Measurements from ENCODE around the gene SHTN1.

SHTN1 gene, protein sequence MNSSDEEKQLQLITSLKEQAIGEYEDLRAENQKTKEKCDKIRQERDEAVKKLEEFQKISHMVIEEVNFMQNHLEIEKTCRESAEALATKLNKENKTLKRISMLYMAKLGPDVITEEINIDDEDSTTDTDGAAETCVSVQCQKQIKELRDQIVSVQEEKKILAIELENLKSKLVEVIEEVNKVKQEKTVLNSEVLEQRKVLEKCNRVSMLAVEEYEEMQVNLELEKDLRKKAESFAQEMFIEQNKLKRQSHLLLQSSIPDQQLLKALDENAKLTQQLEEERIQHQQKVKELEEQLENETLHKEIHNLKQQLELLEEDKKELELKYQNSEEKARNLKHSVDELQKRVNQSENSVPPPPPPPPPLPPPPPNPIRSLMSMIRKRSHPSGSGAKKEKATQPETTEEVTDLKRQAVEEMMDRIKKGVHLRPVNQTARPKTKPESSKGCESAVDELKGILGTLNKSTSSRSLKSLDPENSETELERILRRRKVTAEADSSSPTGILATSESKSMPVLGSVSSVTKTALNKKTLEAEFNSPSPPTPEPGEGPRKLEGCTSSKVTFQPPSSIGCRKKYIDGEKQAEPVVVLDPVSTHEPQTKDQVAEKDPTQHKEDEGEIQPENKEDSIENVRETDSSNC

DNA sequence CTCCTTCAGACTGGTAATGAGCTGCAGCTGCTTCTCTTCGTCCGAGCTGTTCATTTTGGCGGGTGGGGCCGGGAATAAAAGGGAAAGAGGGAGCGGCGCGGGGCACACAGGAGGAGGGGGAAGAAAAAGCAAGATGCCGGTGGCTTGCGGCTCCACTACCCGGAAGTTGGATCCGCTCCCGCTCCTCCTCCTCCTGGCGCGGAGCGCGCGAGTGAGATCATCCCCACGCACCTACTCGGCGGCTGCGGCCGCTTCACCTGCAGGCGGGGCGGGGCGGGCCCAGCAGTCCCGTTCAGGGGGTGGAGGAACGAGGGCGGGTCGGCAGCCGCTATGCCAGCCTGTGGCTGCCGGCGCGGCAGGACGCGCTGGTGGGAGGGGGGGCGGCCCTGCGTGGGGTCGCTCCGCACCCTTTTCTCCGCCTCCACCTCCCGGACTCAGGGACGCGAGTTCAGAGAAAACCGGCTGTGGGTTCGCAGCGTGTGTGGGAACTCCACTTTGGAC lies at the start of gene SHTN1:
TSS of gene SHTN1 (minus strand) at position 162 of the 501 bp plus-strand sequence. CDS start at position 54, 108 bp downstream.
- DNase-seq (ENCODE audit: low spot score), result peak; percentile 70

DNA sequence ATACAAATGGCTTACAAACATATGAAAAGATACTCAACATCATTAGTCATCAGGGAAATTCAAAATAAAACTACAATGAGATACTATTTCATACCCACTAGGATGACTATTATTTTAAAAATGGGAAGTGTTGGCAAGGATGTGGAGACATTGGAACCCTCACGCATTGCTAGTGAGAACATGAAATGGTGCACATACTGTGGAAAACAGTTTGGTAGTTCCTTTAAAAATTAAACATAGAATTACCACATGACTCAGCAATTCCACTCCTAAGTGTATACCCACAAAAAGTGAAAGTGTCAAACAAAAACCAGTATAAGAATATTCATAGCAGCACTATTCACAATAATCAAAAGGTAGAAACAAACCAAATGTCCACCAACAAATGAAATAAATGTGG lies 48.5 kb upstream of the SHTN1 start:
- no peak for DNase-seq (ENCODE audit: low spot score)

DNA sequence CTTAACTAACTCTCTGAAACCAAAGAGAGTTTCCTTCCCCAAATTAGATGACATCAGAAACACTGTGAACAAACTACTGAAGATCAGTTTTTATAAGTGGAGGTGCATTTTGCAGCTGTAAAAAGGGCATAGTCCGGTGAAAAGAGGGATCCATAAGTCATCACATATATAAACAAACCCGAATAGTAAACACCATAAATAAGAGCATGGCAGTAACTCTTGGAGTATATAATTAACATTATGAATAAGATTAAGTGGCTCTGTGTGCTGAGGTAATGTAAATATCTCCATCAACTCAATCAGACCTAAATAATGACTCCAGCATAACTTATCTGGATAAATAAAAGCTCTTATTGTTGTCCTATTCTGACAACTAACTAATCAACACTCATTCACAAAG lies 43.0 kb upstream of the SHTN1 start:
- DNase-seq (ENCODE audit: low spot score), result no peak

DNA sequence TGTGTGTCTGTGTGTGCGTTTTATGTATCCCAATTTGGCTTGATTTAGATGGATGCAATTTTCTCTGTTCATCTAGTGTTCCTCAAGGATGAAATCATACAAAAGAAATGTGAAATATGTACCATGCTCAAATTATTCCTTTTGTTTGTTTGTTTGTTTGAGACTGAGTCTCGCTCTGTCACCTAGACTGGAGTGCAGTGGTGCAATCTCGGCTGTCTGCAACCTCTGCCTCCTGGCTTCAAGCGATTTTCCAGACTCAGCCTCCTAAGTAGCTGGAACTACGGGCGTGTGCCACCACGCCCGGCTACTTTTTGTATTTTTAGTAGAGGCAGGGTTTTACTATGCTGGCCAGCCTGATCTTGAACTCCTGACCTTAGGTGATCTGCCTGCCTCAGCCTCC lies 11.3 kb upstream of the SHTN1 start:
- no peak for DNase-seq (ENCODE audit: low spot score)

DNA sequence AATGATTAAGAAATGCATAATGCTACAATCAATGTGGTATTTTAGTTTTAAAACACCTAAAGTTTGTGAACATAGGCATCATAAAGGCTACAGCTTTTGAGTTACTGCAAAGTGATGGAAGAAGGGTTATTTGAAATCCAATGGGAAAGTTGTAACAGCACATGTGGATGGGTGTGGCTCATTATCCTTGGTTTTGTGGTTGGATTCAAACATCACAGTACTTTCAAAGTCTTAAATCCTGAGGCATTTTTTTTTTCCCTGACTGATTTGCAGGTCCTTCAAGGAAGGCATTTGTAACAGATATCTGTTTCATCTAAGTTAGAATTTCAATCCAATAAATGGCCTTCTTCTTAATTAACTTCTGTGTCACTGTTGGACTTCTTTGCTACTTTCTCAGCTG lies 9.8 kb upstream of the SHTN1 start:
- no peak for DNase-seq (ENCODE audit: low spot score)

DNA sequence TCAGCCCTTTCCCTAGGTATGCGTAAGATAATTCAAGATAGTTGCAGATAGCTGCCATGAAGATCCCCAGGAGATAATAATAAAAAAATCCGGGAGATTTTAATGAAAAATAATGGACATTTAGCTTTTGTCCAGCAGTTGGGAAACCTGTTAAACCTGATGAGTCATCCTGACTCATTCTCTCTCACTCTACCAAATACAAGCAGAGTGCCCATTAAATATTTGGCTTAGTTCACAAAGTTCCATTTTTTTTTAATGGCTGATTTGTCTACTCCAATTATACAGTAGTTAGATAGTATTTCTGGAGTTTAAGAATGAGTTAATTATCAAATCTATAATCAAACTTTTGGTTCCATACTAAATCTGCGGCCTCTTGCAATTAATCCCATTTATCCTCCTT lies 2.1 kb upstream of the SHTN1 start:
- no peak for DNase-seq (ENCODE audit: low spot score)

DNA sequence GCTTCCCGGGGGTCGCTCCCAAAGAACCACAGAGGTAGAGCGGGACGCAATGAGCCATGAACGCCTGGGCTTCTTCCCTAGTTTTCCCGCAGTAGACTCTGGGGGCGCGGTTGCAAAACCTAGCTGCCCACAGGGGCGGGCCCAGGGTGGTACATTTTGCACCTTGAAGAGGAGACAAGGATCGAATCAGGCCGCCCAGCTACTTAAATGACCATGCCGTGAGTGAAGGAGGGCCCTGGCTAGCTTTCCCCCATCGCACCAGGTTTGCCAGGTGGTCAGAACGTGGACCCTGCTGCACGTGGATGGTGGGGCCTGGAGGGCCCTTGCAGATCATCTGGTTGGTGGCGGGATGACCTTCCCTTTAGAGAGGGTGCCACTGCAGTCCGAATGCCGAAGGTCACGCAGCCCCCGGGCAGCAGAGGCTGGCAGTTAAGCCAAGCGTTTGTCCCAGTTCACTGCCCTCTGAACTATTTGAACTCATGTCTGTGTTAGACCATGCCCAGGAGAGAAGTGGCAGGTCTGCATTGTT lies 604 bp upstream of the SHTN1 start:
- DNase-seq (ENCODE audit: low spot score), result no peak

DNA sequence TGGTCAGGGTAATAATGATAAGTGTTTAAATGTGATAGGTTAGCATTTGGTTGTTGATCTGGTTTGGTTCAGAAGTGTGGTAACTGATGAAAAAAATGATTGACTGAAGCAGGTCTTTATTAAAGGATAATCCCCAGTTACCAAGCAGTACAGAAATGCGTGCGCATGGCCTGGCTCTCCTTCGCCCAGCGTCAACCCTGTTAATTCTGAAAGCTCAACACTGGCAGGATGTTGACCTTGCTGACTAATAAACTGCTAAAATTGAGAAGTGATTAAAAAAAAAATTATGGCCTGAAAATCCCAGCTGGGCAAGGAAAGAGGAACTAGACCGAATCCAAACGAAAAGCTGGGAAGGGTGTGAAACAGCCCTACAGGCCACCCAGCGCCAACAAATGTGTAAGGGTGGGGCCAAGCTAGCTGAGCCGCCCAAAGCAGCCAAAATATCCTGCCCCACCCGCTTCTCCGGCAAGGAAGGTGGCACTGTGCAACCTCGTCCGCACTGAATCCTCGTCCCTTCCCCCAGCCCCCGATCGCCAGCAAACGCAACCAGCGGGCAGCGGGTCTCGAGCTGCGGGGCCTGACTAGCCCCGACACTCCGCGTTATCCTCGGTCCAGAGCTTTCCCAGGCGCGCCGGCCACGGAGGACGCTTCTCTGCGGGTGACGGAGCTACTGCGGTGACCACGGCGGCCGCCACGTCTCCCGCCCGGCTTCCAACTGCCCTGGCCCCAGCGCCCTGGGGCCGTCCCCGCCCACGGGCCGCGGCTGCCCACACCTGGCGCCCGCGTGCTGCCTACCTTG lies 561 bp downstream of the SHTN1 start:
- DNase-seq (ENCODE audit: low spot score), result peak; percentile 54

DNA sequence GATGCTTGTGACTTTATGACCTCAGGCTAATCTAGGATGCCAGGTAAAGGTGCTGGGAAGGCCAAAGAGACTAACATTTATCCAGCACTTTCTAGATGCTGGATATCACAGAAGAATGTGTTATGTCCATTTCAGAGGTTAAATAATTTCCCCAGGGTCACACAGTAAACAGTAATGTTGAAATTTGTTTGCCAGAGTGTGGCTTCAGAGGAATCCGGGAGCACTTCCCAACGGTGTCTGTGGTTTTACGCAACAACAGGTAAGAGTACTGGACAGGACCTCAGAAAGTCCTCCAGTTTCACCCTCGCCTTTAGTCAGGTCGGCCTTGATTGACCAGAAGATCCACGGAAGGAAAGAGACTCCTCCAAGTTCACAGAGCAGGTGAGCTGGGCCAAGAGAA lies 1.7 kb downstream of the SHTN1 start:
- DNase-seq (ENCODE audit: low spot score), result no peak

DNA sequence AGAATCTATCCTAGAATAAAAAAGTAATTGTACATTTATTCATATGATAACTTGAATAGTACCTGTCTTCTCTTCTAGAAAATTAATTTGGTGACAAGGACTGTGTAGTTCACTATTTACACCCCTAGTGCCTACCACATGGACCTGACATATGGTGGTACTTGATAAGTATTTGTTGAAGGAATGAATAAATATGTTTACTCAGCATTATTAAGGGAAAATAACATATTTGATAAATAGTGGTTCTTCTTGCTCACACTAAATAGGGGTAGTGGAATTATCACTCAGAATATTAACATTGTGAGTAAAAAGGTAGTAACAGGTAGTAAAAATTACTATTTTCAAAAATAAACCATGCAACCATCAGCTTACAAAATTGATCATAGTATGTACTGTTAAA lies 2.8 kb downstream of the SHTN1 start:
- DNase-seq (ENCODE audit: low spot score), result no peak

DNA sequence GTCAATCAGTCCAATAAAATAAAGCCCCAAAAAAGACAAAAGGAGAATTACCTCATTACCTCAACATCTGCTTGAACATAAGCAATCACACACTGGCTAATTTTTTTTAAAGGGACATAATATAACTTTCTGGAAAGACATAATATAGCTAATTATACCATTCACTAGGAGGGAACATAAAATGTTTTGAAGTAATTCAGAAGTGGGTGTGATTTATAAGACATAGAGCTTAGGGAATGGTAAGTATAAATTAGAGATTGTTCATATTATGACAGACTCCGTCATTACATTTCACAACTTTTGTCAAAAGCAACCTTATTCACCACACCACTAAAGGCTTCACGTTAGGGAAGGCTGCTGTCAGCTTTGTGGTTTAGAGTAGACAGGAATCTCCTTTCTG lies 3.8 kb downstream of the SHTN1 start:
- DNase-seq (ENCODE audit: low spot score), result no peak

DNA sequence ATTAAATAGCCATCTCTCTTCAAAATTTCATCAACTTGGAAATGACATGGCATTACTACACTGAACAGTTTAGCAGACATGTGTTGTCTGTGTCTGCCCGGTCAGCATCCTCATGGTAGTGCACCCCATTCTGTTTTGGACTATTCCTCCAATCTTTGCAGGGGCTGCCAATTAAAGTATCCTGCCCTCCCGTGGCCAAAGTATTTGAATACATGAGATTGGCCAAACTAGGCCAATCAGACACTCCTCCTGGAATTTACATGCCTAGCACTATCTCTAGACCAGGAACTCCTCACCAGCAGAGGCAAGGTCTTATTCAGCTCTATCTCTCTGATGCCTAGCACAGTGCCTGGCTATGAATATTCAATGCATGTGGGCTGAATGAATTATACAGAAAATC lies 4.4 kb downstream of the SHTN1 start:
- DNase-seq (ENCODE audit: low spot score), result no peak

DNA sequence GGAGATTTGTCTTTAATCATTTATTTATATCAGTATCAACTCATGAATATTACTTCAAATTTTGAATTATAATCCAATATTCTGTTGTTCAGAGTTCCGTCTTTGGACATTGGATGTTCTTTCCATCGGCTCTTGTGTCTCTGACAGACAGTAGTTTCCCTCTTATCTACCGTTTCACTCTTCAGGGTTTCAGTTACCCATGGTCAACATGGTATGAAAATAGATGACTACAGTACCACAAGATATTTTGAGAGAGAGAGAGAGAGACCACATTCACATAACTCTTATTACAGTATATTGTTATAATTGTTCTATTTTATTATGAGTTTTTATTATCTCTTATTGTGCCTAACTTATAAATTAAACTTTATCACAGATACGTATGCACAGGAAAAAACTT lies 6.8 kb downstream of the SHTN1 start:
- no peak for DNase-seq (ENCODE audit: low spot score)

DNA sequence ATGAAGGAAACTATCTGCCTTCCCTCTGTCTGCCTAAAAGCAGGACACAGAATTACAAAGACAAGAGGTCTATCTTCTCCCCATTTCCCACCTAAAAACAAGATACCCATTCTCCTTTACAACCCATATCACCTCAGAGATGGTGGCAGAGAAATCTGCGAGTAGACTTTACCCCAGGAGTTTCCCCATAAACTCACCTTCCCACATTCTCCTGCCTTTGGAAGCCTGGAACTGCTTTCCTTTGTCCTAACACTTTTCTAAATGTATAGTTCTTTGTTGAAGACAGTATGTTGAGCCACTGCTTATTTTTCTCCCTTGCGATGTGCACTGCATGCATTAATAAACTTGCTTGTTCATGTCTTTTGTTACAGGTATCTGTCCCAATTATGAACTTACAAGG lies 8.0 kb downstream of the SHTN1 start:
- no peak for DNase-seq (ENCODE audit: low spot score)

DNA sequence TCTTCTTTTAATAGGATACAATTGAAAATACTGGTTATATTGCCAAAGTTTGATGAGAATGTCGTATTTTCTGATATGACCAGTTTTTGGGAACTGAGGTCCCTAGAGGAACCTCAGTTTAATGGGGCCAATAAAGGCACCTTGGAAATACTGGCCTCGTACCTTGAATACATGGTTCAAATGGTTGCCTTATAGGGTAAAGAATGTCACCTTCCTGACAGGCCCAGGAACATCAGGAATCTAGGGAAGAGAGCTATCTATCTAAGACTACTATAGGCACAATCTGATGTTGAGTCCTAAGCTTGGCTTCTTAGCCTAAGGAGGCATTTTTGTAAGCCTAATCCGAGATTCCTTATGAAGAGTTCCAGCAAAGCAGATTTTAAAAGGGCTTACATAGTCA lies 9.3 kb downstream of the SHTN1 start:
- no peak for DNase-seq (ENCODE audit: low spot score)

DNA sequence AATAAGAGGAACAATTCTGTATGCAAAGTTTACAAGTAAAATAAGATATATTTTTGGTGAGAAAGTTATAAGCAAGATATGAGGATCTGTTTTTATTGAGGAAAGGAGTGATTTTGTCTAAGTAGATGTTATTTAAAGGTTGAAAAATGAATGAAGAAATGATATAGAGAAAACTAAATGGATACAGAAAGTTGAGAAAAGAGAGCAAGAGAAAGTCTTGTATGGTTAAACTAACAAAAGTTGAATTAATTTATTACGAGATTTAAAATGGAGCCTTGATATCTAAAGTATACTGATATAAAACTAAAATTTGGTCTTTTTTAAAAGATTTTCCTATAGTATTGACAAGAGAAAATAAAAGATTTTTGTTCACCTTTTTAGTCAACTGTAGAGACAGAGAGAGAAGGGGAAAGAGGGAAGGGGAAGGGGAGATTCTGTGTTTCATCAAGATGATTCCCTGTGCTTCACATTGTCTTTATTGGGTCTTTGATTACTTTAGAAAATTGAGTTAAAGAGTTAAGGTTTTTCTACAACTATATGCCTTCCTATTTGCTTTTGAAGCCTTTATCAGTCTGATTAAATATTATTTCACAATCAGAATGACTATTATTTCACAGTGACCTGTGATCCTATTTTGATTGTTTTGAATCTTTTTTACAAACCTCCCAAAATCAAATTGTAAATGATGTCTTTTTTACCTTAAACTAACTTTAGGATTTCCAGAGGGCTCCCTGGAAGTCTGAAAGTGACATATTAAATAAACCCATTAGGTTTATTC lies 10.7 kb downstream of the SHTN1 start:
- no peak for DNase-seq (ENCODE audit: low spot score)

DNA sequence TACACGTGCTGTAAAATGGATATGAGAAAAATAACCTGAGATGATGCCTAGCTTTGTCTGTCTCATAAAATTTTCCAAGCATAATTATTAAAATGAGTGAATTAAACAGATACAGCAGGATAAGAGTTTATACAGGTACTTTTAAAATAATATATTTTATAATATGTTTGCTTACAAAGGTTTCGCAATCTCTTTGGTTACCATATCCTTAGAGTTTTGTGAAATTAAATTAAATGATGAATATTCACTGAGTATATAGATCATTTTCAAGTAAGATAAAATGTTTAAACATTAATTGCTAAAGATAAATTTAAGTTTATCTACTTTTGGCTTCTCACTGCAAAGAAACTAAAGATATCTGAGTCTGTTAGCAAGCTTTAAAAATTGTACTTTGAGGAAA lies 11.4 kb downstream of the SHTN1 start:
- no peak for DNase-seq (ENCODE audit: low spot score)

DNA sequence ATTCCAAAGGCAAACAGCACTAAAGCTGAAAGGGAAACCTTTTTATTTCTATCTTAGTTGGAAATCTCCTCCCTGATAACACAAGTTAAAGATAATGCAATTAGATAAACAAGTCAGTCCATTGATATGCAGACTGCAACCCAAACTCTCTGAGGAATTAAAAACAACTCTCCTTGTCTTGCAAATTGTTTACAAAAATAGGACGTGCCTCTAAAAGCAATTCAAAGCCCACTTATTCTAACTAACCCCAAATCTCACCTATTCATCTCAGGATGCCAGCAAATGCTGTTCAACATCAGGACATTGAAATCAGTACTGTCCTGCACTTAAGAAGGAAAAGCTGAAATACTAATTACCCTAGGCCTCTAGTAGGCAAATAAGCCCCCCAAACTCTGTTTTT lies 12.8 kb downstream of the SHTN1 start:
- no peak for DNase-seq (ENCODE audit: low spot score)

DNA sequence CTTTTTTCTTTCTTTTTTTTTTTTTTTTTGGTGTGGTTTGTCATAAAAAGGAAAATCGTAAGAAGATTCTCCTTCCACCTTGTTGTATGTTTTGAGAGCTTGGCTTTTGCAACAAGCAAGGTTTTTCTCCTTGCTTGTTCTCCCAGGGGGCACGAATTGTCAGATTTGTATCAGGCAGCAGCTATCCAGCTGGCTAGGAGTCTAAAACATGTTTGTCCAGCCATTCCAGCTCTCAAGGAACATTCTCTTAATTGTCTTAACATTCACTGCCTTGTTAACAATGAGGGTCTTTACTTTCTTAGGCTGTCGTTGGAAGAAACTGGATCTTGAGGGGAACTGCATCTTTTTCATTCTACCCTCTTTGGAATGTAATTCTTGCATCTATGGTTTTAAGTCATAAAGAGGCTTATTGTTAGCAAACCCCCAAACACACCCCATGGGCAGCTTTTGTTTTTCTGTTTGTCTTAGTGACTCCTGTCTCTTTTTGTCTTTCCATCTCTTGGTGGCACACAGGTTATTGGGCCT lies 14.6 kb downstream of the SHTN1 start:
- no peak for DNase-seq (ENCODE audit: low spot score)

DNA sequence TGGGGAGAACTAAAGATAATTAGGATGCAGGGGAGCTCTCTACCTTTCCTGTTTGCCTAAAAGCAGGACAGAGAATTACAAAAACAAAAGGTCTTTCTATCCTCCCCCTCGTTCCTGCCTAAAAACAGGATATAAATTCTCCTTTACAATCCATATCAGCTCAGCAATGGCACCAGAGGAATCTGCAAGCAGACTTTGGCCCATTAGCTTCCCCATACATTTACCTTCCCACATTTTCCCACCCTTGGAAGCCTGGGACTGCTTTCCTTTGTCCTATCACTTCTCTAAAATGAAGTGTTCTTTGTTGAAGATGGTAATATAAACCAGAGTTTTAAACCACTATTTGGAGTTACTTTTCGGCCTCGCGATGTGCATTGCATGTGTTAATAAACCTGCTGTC lies 15.5 kb downstream of the SHTN1 start:
- no peak for DNase-seq (ENCODE audit: low spot score)

DNA sequence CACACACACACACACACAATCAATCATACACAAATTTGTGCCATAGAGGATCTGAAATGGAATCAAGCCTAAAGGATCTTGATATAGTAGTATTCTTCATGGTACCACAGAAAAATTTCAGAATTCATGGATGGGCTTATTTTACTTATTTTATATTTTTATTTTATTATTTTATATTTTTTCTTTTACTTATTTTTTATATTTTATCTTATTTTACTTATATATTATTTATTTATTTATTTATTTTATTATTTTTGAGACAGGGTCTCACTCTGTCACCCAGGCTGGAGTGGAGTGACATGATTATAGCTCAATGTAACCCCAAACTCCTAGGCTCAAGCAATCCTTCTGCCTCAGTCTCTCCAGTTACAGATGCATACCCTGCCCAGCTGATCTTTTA lies 16.7 kb downstream of the SHTN1 start:
- no peak for DNase-seq (ENCODE audit: low spot score)

DNA sequence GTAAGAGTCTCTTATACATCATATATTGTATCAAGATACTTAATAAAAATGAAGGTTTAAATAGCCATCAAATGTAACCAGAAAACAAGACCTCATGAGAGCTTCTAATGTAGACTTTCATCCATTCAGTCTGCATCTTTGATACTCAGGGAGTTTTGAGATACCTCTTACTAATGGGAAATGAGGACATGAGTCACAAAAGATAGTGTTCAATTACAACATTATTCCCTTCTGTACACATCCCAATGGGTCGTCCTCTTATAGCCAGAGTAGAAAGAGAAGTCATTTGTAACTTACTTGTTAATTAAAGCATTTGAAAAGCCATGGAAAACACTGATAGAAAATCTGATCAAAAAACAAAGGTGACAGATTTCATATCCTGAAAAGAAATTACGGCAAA lies 19.4 kb downstream of the SHTN1 start:
- no peak for DNase-seq (ENCODE audit: low spot score)
